HepG2 (cell line): Measurements from ENCODE around the gene CCDC88C. TPM values are rescaled to one million over a fixed set of nuclear protein-coding genes. Genes with fewer than 3 reads are reported as not detected.

Source experiments
- ATAC-seq: fragments of 200-7000 bp; cut with Tn5 transposase; 3 replicates; pipeline ENCODE4 v1.9.1; 2020; ENCODE audit warnings: mild to moderate bottlenecking, moderate library complexity
- BruUV-seq: library from RNA; stranded (reverse); fragments of 400-500 nt; replicated peaks from 2 replicates; lab custom pipeline; 2021; lab: Mats Ljungman, UMichigan
- CTCF ChIA-PET: fragments of 300-600 bp; formaldehyde crosslinking; extraction: SDS; loops from one replicate; lab custom pipeline; 2021; ENCODE audit warnings: low total read pairs, inconsistent platforms, low intra/inter-chr PET ratio; lab: Yijun Ruan, JAX
- POLR2A ChIA-PET: fragments of 350-600 bp; sonication (Branson Sonifier 250); formaldehyde crosslinking; loops from one replicate; lab custom pipeline; 2020; ENCODE audit warnings: antibody characterized with exemption, inconsistent platforms; lab: Yijun Ruan, JAX
- DNase-seq: peaks from one replicate; pipeline ENCODE4 v3.0.0-alpha.2; 2015; ENCODE audit warnings: low spot score
- FAIRE-seq: peaks from 3 replicates; lab custom pipeline; 2011; peaks lifted over from hg19 to GRCh38; lab: Jason Lieb, UNC
- H2AFZ ChIP-seq: one replicate; pipeline ENCODE4 v1.6.1; 2011; ENCODE audit warnings: low read length, inconsistent platforms
- H3K27ac ChIP-seq: fragments of 300-600 bp; 3 replicates; pipeline ENCODE4 v1.8.0; 2011; ENCODE audit warnings: mixed run types, mild to moderate bottlenecking, mixed read lengths, low read length, inconsistent platforms; ENCODE audit not compliant: insufficient read depth; ENCODE audit errors: extremely low read length
- H3K27me3 ChIP-seq, 2 experiments: fragments of 200-600 bp in 1 of 2; 2 replicates in 1 of 2; 3 replicates in 1 of 2; pipeline versions ENCODE4 v1.6.0 to v1.8.0; 2011; ENCODE audit warnings: low read length in 2 of 2, mild to moderate bottlenecking in 2 of 2, moderate library complexity in 2 of 2, inconsistent platforms in 1 of 2; ENCODE audit not compliant: insufficient read depth in 2 of 2, control insufficient read depth in 1 of 2
- H3K36me3 ChIP-seq, 2 experiments: fragments of 200-600 bp in 1 of 2; replicated peaks in 1 of 2; 2 replicates in 1 of 2; 3 replicates in 1 of 2; pipeline versions ENCODE4 v1.5.1 to v1.8.0; 2011; ENCODE audit warnings: low read length in 2 of 2, inconsistent platforms in 1 of 2; ENCODE audit not compliant: insufficient read depth in 2 of 2, control insufficient read depth in 1 of 2
- H3K4me1 ChIP-seq: 2 replicates; pipeline ENCODE4 v1.5.1; 2012; ENCODE audit warnings: low read length, inconsistent platforms; ENCODE audit not compliant: insufficient read depth
- H3K4me2 ChIP-seq: 2 replicates; pipeline ENCODE4 v1.6.0; 2011; ENCODE audit warnings: low read depth, low read length, inconsistent platforms
- H3K4me3 ChIP-seq, 3 experiments: fragments of 200-600 bp in 1 of 3; sonication (generic), shearing (Covaris generic) in 1 of 3; replicated peaks in 1 of 3; 2 replicates each; pipeline ENCODE4 v1.5.1; 2011 to 2016; ENCODE audit warnings: low read length in 3 of 3, inconsistent platforms in 2 of 3, low read depth in 2 of 3, mild to moderate bottlenecking in 2 of 3, control low read depth in 1 of 3, mixed read lengths in 1 of 3; ENCODE audit not compliant: insufficient read depth in 1 of 3
- H3K79me2 ChIP-seq: one replicate; pipeline ENCODE4 v1.6.1; 2011; ENCODE audit warnings: low read length, inconsistent platforms; ENCODE audit not compliant: insufficient read depth
- H3K9ac ChIP-seq: 2 replicates; pipeline ENCODE4 v1.6.0; 2011; ENCODE audit warnings: mild to moderate bottlenecking, low read depth, low read length, inconsistent platforms; ENCODE audit not compliant: insufficient read depth
- H3K9me3 ChIP-seq: 2 replicates; pipeline ENCODE4 v1.5.1; 2012; ENCODE audit warnings: mild to moderate bottlenecking, low read length
- H4K20me1 ChIP-seq: 2 replicates; pipeline ENCODE4 v1.6.0; 2011; ENCODE audit warnings: inconsistent platforms, mild to moderate bottlenecking, low read length, moderate library complexity; ENCODE audit not compliant: insufficient read depth
- HNF4A ChIP-seq: sonication (generic); formaldehyde crosslinking; IDR thresholded peaks from 2 replicates; pipeline ENCODE4 v1.4.0; 2020; ENCODE audit warnings: missing genetic modification reagents
- HOXA7 ChIP-seq: sonication (generic); formaldehyde crosslinking; IDR thresholded peaks from 2 replicates; pipeline ENCODE4 v1.8.1; 2022; ENCODE audit warnings: mild to moderate bottlenecking, missing genetic modification reagents, moderate library complexity
- KDM1A ChIP-seq: IDR thresholded peaks from 2 replicates; pipeline ENCODE4 v1.6.1; 2016; ENCODE audit warnings: missing compliant biosample characterization
- KMT2B ChIP-seq: IDR thresholded peaks from 2 replicates; pipeline ENCODE4 v1.6.1; 2016; ENCODE audit warnings: missing genetic modification reagents, missing compliant biosample characterization
- NFATC3 ChIP-seq: sonication (generic); formaldehyde crosslinking; IDR thresholded peaks from 2 replicates; pipeline ENCODE4 v1.5.1; 2020; ENCODE audit warnings: mild to moderate bottlenecking, missing genetic modification reagents
- SALL1 ChIP-seq: sonication (generic); formaldehyde crosslinking; IDR thresholded peaks from 2 replicates; pipeline ENCODE4 v1.8.0; 2022; ENCODE audit warnings: mild to moderate bottlenecking, missing genetic modification reagents
- SATB2 ChIP-seq: sonication (generic); formaldehyde crosslinking; IDR thresholded peaks from 2 replicates; pipeline ENCODE4 v1.5.0; 2020; ENCODE audit warnings: missing genetic modification reagents
- ZNF12 ChIP-seq: sonication (generic); formaldehyde crosslinking; IDR thresholded peaks from 2 replicates; pipeline ENCODE4 v1.5.0; 2020; ENCODE audit warnings: missing genetic modification reagents
- ZNF251 ChIP-seq: sonication (generic); formaldehyde crosslinking; IDR thresholded peaks from 2 replicates; pipeline ENCODE4 v1.9.0; 2021; ENCODE audit warnings: mild to moderate bottlenecking, missing genetic modification reagents
- ZNF737 ChIP-seq: sonication (generic); formaldehyde crosslinking; IDR thresholded peaks from 2 replicates; pipeline ENCODE4 v1.5.0; 2020; ENCODE audit warnings: missing genetic modification reagents, mild to moderate bottlenecking, borderline replicate concordance
- ZNF75D ChIP-seq: sonication (generic); formaldehyde crosslinking; IDR thresholded peaks from 2 replicates; pipeline ENCODE4 v1.8.1; 2023; ENCODE audit warnings: missing genetic modification reagents, mild to moderate bottlenecking, borderline replicate concordance
- ZNF782 ChIP-seq: sonication (generic); formaldehyde crosslinking; IDR thresholded peaks from 2 replicates; pipeline ENCODE4 v1.4.0; 2020; ENCODE audit warnings: missing genetic modification reagents, mild to moderate bottlenecking, borderline replicate concordance
- WGBS: methylation state at CpG from one replicate; pipeline ENCODE4 v1.1.6; 2017; ENCODE audit warnings: low lambda C conversion rate; 5-methylcytosine and 5-hydroxymethylcytosine counted together
- in situ Hi-C: cut with HindIII; loops from 2 replicates; pipeline ENCODE4 v1.10.0; 2017; ENCODE audit warnings: low pct_unique_long_range_greater_than_20kb; ENCODE audit not compliant: extremely low pct_ligation_motif_present
- intact Hi-C: fragments of 100-400 bp; cut with micrococcal nuclease; formaldehyde crosslinking; loops from one replicate; pipeline ENCODE4 v1.10.0; 2022; ENCODE audit not compliant: unreplicated experiment
- polyA plus RNA-seq, 8 experiments: library from polyadenylated mRNA; depleted of rRNA in 3 of 8; stranded (reverse) in 7 of 8; unstranded in 1 of 8; fragments of >200 nt; fragmentation: Illumina TruSeq in 4 of 8; extraction: Trizol in 4 of 8; gene quantifications; 2 replicates each; pipeline versions ENCODE4 v1.2.1 to v1.2.3, GENCODE V29; 2011 to 2016; ENCODE audit warnings: low read depth in 4 of 8, missing spikeins in 1 of 8, mixed read lengths in 1 of 8; ENCODE audit not compliant: insufficient read depth in 1 of 8
- total RNA-seq, 5 experiments: library from RNA; depleted of rRNA; stranded (reverse); fragments of >200 nt; fragmentation: Illumina TruSeq; extraction: Trizol; gene quantifications; 2 replicates each; pipeline ENCODE4 v1.2.3, GENCODE V29; 2016; ENCODE audit warnings: low read depth in 1 of 5
- TF ChIP-seq, protein P1 (sequence below): sonication (generic); formaldehyde crosslinking; IDR thresholded peaks from 2 replicates; pipeline ENCODE4 v1.4.0; 2020; ENCODE audit warnings: missing genetic modification reagents, borderline replicate concordance
- TF ChIP-seq, protein P2 (sequence below): sonication (generic); formaldehyde crosslinking; IDR thresholded peaks from 2 replicates; pipeline ENCODE4 v1.5.1; 2020; ENCODE audit warnings: mild to moderate bottlenecking, moderate library complexity, missing genetic modification reagents
- TF ChIP-seq, protein P3 (sequence below): sonication (generic); formaldehyde crosslinking; IDR thresholded peaks from 2 replicates; pipeline ENCODE4 v1.4.0; 2020; ENCODE audit warnings: missing genetic modification reagents, low read depth, mild to moderate bottlenecking, borderline replicate concordance

The CCDC88C gene
- total and polyA plus RNA-seq, 2 of the 13 experiments (the other 11 are each of a cell fraction or from before 2014, with no cell fraction given) = 3.6 to 11.7 TPM

- TF ChIP-seq KDM1A = no peak
- no peak for TF ChIP-seq ZNF251 (CRISPR knock-in tag)
- TF ChIP-seq NFATC3 (CRISPR knock-in tag) = no peak
- no peak for TF ChIP-seq HOXA7
- TF ChIP-seq, all 625 proteins: peak for 0
Measured at GRCh38 chr14:91289464-91289863, 128.2 kb downstream of the CCDC88C start (continued).

DNA sequence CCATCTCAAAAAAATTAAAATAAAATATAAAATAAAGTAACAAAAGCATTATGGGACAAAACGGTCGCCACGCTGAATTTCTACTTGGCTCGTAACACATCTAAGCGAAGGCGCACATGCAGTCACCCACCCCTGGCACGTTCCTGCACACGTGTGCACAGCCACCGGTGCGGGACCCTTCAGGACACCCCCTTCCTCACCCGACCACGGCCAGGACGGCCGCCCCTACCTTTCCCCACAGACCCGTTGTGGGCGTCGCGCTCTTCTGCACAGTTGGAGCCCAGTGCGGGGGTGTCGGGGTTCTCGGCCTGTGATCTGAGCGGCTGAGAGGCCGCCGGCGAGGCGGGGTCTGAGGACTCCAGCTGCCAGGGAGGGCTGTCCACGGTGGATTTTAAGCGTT lies 128.7 kb downstream of the CCDC88C start:
- no peaks in the 10 kb centered on the region for H3K27me3 ChIP-seq
- intact Hi-C loops (no loop called here), in situ Hi-C loops (loop anchor here (5.0 to 10.0 kb wide), 2 partner anchors 112 to 384 kb away; no protein-coding TSS in a partner anchor)
- DNase-seq = no peak
- no peak for ATAC-seq
- no peak for FAIRE-seq
- H3K27ac ChIP-seq = no peak overlapping the region
- ChIA-PET CTCF (no interaction called here), POLR2A (no interaction called here)
- no peaks in the 10 kb centered on the region for H3K79me2 ChIP-seq
- WGBS = 96% methylated on average over 28 of the region's 28 CpGs
- no peak overlapping the region for H3K4me2 ChIP-seq
- no peaks in the 10 kb centered on the region for H4K20me1 ChIP-seq
- no peaks in the 10 kb centered on the region for H3K9me3 ChIP-seq
- peaks cover 7 to 36% of the 10 kb centered on the region in 2 experiments; a peak in 4 of 5 replicates for H3K36me3 ChIP-seq
- no TSS peak for BruUV-seq
- no peak overlapping the region for H3K9ac ChIP-seq
- no peaks in the 10 kb centered on the region for H3K4me1 ChIP-seq
- no peak overlapping the region for H2AFZ ChIP-seq
- TF ChIP-seq HNF4A (CRISPR knock-in tag) (no peak), SATB2 (no peak), ZNF737 (CRISPR knock-in tag) (no peak), ZNF12 (CRISPR knock-in tag) (no peak), SALL1 (CRISPR knock-in tag) (no peak), KMT2B (CRISPR knock-in tag) (no peak), ZNF782 (no peak), ZNF75D (CRISPR knock-in tag) (no peak)
- TF ChIP-seq, protein P1, sequence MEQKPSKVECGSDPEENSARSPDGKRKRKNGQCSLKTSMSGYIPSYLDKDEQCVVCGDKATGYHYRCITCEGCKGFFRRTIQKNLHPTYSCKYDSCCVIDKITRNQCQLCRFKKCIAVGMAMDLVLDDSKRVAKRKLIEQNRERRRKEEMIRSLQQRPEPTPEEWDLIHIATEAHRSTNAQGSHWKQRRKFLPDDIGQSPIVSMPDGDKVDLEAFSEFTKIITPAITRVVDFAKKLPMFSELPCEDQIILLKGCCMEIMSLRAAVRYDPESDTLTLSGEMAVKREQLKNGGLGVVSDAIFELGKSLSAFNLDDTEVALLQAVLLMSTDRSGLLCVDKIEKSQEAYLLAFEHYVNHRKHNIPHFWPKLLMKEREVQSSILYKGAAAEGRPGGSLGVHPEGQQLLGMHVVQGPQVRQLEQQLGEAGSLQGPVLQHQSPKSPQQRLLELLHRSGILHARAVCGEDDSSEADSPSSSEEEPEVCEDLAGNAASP (CRISPR knock-in tag) = no peak
- TF ChIP-seq, protein P2, sequence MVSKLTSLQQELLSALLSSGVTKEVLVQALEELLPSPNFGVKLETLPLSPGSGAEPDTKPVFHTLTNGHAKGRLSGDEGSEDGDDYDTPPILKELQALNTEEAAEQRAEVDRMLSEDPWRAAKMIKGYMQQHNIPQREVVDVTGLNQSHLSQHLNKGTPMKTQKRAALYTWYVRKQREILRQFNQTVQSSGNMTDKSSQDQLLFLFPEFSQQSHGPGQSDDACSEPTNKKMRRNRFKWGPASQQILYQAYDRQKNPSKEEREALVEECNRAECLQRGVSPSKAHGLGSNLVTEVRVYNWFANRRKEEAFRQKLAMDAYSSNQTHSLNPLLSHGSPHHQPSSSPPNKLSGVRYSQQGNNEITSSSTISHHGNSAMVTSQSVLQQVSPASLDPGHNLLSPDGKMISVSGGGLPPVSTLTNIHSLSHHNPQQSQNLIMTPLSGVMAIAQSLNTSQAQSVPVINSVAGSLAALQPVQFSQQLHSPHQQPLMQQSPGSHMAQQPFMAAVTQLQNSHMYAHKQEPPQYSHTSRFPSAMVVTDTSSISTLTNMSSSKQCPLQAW = no peak
- TF ChIP-seq, protein P3, sequence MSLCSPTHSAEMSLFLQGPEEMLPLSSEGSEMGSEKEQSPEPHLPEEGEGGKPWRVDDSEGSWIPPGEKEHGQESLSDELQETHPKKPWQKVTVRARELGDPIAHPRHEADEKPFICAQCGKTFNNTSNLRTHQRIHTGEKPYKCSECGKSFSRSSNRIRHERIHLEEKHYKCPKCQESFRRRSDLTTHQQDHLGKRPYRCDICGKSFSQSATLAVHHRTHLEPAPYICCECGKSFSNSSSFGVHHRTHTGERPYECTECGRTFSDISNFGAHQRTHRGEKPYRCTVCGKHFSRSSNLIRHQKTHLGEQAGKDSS = no peak
- no peak overlapping the region for H3K4me3 ChIP-seq
